HepG2 (cell line): ENCODE data around the gene IBA57. TPM values are rescaled to one million over a fixed set of nuclear protein-coding genes. Genes with fewer than 3 reads are reported as not detected.

Experiments
- ATAC-seq: fragments of 200-7000 bp; cut with Tn5 transposase; 3 replicates; pipeline ENCODE4 v1.9.1; 2020; ENCODE audit warnings: mild to moderate bottlenecking, moderate library complexity
- BruUV-seq: library from RNA; stranded (reverse); fragments of 400-500 nt; replicated peaks from 2 replicates; lab custom pipeline; 2021; lab: Mats Ljungman, UMichigan
- CTCF ChIA-PET: fragments of 300-600 bp; formaldehyde crosslinking; extraction: SDS; loops from one replicate; lab custom pipeline; 2021; ENCODE audit warnings: low total read pairs, inconsistent platforms, low intra/inter-chr PET ratio; lab: Yijun Ruan, JAX
- POLR2A ChIA-PET: fragments of 350-600 bp; sonication (Branson Sonifier 250); formaldehyde crosslinking; loops from one replicate; lab custom pipeline; 2020; ENCODE audit warnings: antibody characterized with exemption, inconsistent platforms; lab: Yijun Ruan, JAX
- DNase-seq: peaks from one replicate; pipeline ENCODE4 v3.0.0-alpha.2; 2015; ENCODE audit warnings: low spot score
- FAIRE-seq: peaks from 3 replicates; lab custom pipeline; 2011; peaks lifted over from hg19 to GRCh38; lab: Jason Lieb, UNC
- H2AFZ ChIP-seq: one replicate; pipeline ENCODE4 v1.6.1; 2011; ENCODE audit warnings: low read length, inconsistent platforms
- H3K27ac ChIP-seq: fragments of 300-600 bp; 3 replicates; pipeline ENCODE4 v1.8.0; 2011; ENCODE audit warnings: mixed run types, mild to moderate bottlenecking, mixed read lengths, low read length, inconsistent platforms; ENCODE audit not compliant: insufficient read depth; ENCODE audit errors: extremely low read length
- H3K27me3 ChIP-seq, 2 experiments: fragments of 200-600 bp in 1 of 2; 2 replicates in 1 of 2; 3 replicates in 1 of 2; pipeline versions ENCODE4 v1.6.0 to v1.8.0; 2011; ENCODE audit warnings: low read length in 2 of 2, mild to moderate bottlenecking in 2 of 2, moderate library complexity in 2 of 2, inconsistent platforms in 1 of 2; ENCODE audit not compliant: insufficient read depth in 2 of 2, control insufficient read depth in 1 of 2
- H3K36me3 ChIP-seq, 2 experiments: fragments of 200-600 bp in 1 of 2; replicated peaks in 1 of 2; 2 replicates in 1 of 2; 3 replicates in 1 of 2; pipeline versions ENCODE4 v1.5.1 to v1.8.0; 2011; ENCODE audit warnings: low read length in 2 of 2, inconsistent platforms in 1 of 2; ENCODE audit not compliant: insufficient read depth in 2 of 2, control insufficient read depth in 1 of 2
- H3K4me1 ChIP-seq: 2 replicates; pipeline ENCODE4 v1.5.1; 2012; ENCODE audit warnings: low read length, inconsistent platforms; ENCODE audit not compliant: insufficient read depth
- H3K4me2 ChIP-seq: 2 replicates; pipeline ENCODE4 v1.6.0; 2011; ENCODE audit warnings: low read depth, low read length, inconsistent platforms
- H3K4me3 ChIP-seq, 3 experiments: fragments of 200-600 bp in 1 of 3; sonication (generic), shearing (Covaris generic) in 1 of 3; replicated peaks in 1 of 3; 2 replicates each; pipeline ENCODE4 v1.5.1; 2011 to 2016; ENCODE audit warnings: low read length in 3 of 3, inconsistent platforms in 2 of 3, low read depth in 2 of 3, mild to moderate bottlenecking in 2 of 3, control low read depth in 1 of 3, mixed read lengths in 1 of 3; ENCODE audit not compliant: insufficient read depth in 1 of 3
- H3K79me2 ChIP-seq: one replicate; pipeline ENCODE4 v1.6.1; 2011; ENCODE audit warnings: low read length, inconsistent platforms; ENCODE audit not compliant: insufficient read depth
- H3K9ac ChIP-seq: 2 replicates; pipeline ENCODE4 v1.6.0; 2011; ENCODE audit warnings: mild to moderate bottlenecking, low read depth, low read length, inconsistent platforms; ENCODE audit not compliant: insufficient read depth
- H3K9me3 ChIP-seq: 2 replicates; pipeline ENCODE4 v1.5.1; 2012; ENCODE audit warnings: mild to moderate bottlenecking, low read length
- H4K20me1 ChIP-seq: 2 replicates; pipeline ENCODE4 v1.6.0; 2011; ENCODE audit warnings: inconsistent platforms, mild to moderate bottlenecking, low read length, moderate library complexity; ENCODE audit not compliant: insufficient read depth
- CENPX ChIP-seq: sonication (generic); formaldehyde crosslinking; IDR thresholded peaks from 2 replicates; pipeline ENCODE4 v1.9.0; 2021; ENCODE audit warnings: mild to moderate bottlenecking, missing genetic modification reagents, moderate library complexity
- DBP ChIP-seq: sonication (generic); formaldehyde crosslinking; IDR thresholded peaks from 2 replicates; pipeline ENCODE4 v1.4.0; 2020; ENCODE audit warnings: missing genetic modification reagents; ENCODE audit errors: not compliant biosample characterization
- GATAD1 ChIP-seq: IDR thresholded peaks from 2 replicates; pipeline ENCODE4 v1.6.1; 2016; ENCODE audit warnings: missing genetic modification reagents, missing compliant biosample characterization
- GLI4 ChIP-seq: sonication (generic); formaldehyde crosslinking; IDR thresholded peaks from 2 replicates; pipeline ENCODE4 v1.5.1; 2020; ENCODE audit warnings: missing genetic modification reagents, mild to moderate bottlenecking, moderate library complexity, borderline replicate concordance
- SKI ChIP-seq: fragments of 450-650 bp; IDR thresholded peaks from one replicate; pipeline ENCODE4 v1.6.1; 2018; ENCODE audit warnings: mild to moderate bottlenecking; ENCODE audit not compliant: partially characterized antibody
- TEAD2 ChIP-seq: sonication (generic); formaldehyde crosslinking; IDR thresholded peaks from 2 replicates; pipeline ENCODE4 v1.9.0; 2021; ENCODE audit warnings: missing genetic modification reagents
- WIZ ChIP-seq: sonication (generic); formaldehyde crosslinking; IDR thresholded peaks from 2 replicates; pipeline ENCODE4 v1.5.1; 2020; ENCODE audit warnings: mild to moderate bottlenecking, missing genetic modification reagents
- ZNF432 ChIP-seq: sonication (generic); formaldehyde crosslinking; IDR thresholded peaks from 2 replicates; pipeline ENCODE4 v1.5.0; 2020; ENCODE audit warnings: missing genetic modification reagents, mild to moderate bottlenecking, borderline replicate concordance
- ZNF607 ChIP-seq: sonication (generic); formaldehyde crosslinking; IDR thresholded peaks from 2 replicates; pipeline ENCODE4 v1.5.1; 2020; ENCODE audit warnings: missing genetic modification reagents, mild to moderate bottlenecking, borderline replicate concordance
- ZNF775 ChIP-seq: sonication (generic); formaldehyde crosslinking; IDR thresholded peaks from 2 replicates; pipeline ENCODE4 v1.4.0; 2020; ENCODE audit warnings: missing genetic modification reagents, mild to moderate bottlenecking, moderate library complexity, borderline replicate concordance
- WGBS: methylation state at CpG from one replicate; pipeline ENCODE4 v1.1.6; 2017; ENCODE audit warnings: low lambda C conversion rate; 5-methylcytosine and 5-hydroxymethylcytosine counted together
- in situ Hi-C: cut with HindIII; loops from 2 replicates; pipeline ENCODE4 v1.10.0; 2017; ENCODE audit warnings: low pct_unique_long_range_greater_than_20kb; ENCODE audit not compliant: extremely low pct_ligation_motif_present
- intact Hi-C: fragments of 100-400 bp; cut with micrococcal nuclease; formaldehyde crosslinking; loops from one replicate; pipeline ENCODE4 v1.10.0; 2022; ENCODE audit not compliant: unreplicated experiment
- polyA plus RNA-seq, 8 experiments: library from polyadenylated mRNA; depleted of rRNA in 3 of 8; stranded (reverse) in 7 of 8; unstranded in 1 of 8; fragments of >200 nt; fragmentation: Illumina TruSeq in 4 of 8; extraction: Trizol in 4 of 8; gene quantifications; 2 replicates each; pipeline versions ENCODE4 v1.2.1 to v1.2.3, GENCODE V29; 2011 to 2016; ENCODE audit warnings: low read depth in 4 of 8, missing spikeins in 1 of 8, mixed read lengths in 1 of 8; ENCODE audit not compliant: insufficient read depth in 1 of 8
- total RNA-seq, 5 experiments: library from RNA; depleted of rRNA; stranded (reverse); fragments of >200 nt; fragmentation: Illumina TruSeq; extraction: Trizol; gene quantifications; 2 replicates each; pipeline ENCODE4 v1.2.3, GENCODE V29; 2016; ENCODE audit warnings: low read depth in 1 of 5
- TF ChIP-seq, protein P1 (sequence below): sonication (generic); formaldehyde crosslinking; IDR thresholded peaks from 2 replicates; pipeline ENCODE4; 2020; ENCODE audit warnings: missing genetic modification reagents, mild to moderate bottlenecking, borderline replicate concordance

IBA57 gene
- total and polyA plus RNA-seq, 2 of the 13 experiments (the other 11 are each of a cell fraction or from before 2014, with no cell fraction given) = 2.3 to 10.2 TPM

GRCh38 chr1:228158151-228159007, 7.2 kb upstream of the IBA57 start:
- intact Hi-C loops = no loop called here
- in situ Hi-C loops = no loop called here
- Histone ChIP-seq H3K36me3 (no peaks in the 10 kb centered on the region), H4K20me1 (peaks cover 3% of the 10 kb centered on the region; the same call in 1 of the 2 replicates), H3K4me3 (no peak overlapping the region), H3K4me2 (no peak overlapping the region), H3K27ac (no peak overlapping the region), H3K27me3 (no peaks in the 10 kb centered on the region; a peak in 1 of 5 replicates), H3K9ac (no peak overlapping the region), H3K4me1 (peaks cover 40% of the 10 kb centered on the region), H2AFZ (no peak overlapping the region), H3K79me2 (no peaks in the 10 kb centered on the region), H3K9me3 (no peaks in the 10 kb centered on the region)
- ATAC-seq (no peak), FAIRE-seq (no peak), DNase-seq (no peak)
- ChIA-PET POLR2A (interaction anchor here (2.0 to 2.8 kb wide), 2 partner anchors 7 to 9 kb away, joined by 5 to 16 read pairs; partner anchors contain the start of gene GJC2), CTCF (no interaction called here)
- 96% methylated on average over 57 of the region's 98 CpGs for WGBS
- TF ChIP-seq SKI = no peak
- no peak for TF ChIP-seq CENPX (CRISPR knock-in tag)
- no peak for TF ChIP-seq ZNF607 (CRISPR knock-in tag)
- TF ChIP-seq GLI4 (CRISPR knock-in tag) = no peak
- TF ChIP-seq, protein P1, sequence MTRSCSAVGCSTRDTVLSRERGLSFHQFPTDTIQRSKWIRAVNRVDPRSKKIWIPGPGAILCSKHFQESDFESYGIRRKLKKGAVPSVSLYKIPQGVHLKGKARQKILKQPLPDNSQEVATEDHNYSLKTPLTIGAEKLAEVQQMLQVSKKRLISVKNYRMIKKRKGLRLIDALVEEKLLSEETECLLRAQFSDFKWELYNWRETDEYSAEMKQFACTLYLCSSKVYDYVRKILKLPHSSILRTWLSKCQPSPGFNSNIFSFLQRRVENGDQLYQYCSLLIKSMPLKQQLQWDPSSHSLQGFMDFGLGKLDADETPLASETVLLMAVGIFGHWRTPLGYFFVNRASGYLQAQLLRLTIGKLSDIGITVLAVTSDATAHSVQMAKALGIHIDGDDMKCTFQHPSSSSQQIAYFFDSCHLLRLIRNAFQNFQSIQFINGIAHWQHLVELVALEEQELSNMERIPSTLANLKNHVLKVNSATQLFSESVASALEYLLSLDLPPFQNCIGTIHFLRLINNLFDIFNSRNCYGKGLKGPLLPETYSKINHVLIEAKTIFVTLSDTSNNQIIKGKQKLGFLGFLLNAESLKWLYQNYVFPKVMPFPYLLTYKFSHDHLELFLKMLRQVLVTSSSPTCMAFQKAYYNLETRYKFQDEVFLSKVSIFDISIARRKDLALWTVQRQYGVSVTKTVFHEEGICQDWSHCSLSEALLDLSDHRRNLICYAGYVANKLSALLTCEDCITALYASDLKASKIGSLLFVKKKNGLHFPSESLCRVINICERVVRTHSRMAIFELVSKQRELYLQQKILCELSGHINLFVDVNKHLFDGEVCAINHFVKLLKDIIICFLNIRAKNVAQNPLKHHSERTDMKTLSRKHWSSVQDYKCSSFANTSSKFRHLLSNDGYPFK = no peak
- no peak for TF ChIP-seq GATAD1
- TF ChIP-seq WIZ = no peak
- TF ChIP-seq ZNF432 (CRISPR knock-in tag) = no peak
- no peak for TF ChIP-seq TEAD2 (CRISPR knock-in tag)
- no peak for TF ChIP-seq ZNF775
- no peak for TF ChIP-seq DBP
- BruUV-seq = no TSS peak
